ENCODE results near the gene PLTP.
"Not testable (repeated sequence)": the region's sequence is repeated elsewhere in the genome, so short reads cannot be mapped to it uniquely, and the experiment has no call there.

Gene PLTP

GRCh38 chr20:45904583-45905504 lies 7.1 kb downstream of the PLTP start:
- ATAC-seq (ENCODE audit: insufficient read depth, low read depth) (no peak), DNase-seq (no peak)
- no peak for TF ChIP-seq EZH2 (IDR thresholded peaks at IDR 0.05; ENCODE audit: borderline replicate concordance, low read depth, low read length, severe bottlenecking)
- TF ChIP-seq, protein P1, sequence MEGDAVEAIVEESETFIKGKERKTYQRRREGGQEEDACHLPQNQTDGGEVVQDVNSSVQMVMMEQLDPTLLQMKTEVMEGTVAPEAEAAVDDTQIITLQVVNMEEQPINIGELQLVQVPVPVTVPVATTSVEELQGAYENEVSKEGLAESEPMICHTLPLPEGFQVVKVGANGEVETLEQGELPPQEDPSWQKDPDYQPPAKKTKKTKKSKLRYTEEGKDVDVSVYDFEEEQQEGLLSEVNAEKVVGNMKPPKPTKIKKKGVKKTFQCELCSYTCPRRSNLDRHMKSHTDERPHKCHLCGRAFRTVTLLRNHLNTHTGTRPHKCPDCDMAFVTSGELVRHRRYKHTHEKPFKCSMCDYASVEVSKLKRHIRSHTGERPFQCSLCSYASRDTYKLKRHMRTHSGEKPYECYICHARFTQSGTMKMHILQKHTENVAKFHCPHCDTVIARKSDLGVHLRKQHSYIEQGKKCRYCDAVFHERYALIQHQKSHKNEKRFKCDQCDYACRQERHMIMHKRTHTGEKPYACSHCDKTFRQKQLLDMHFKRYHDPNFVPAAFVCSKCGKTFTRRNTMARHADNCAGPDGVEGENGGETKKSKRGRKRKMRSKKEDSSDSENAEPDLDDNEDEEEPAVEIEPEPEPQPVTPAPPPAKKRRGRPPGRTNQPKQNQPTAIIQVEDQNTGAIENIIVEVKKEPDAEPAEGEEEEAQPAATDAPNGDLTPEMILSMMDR (IDR thresholded peaks at IDR 0.05; ENCODE audit: borderline replicate concordance, extremely low read depth, low read length, poor library complexity, severe bottlenecking), result no peak
- Histone ChIP-seq H3K9me3 (ENCODE audit: insufficient read depth, low read length, severe bottlenecking) (no peaks in the 10 kb centered on the region), H3K4me3 (ENCODE audit: low read depth in 1 of 2, low read length in 2 of 2) (no peak overlapping the region), H3K9ac (ENCODE audit: low read depth, low read length) (no peak overlapping the region), H3K27me3 (ENCODE audit: insufficient read depth, low read length, poor library complexity) (no peaks in the 10 kb centered on the region), H2AFZ (ENCODE audit: low read depth, low read length) (no peak overlapping the region), H3K36me3 (ENCODE audit: insufficient read depth, low read length) (no peaks in the 10 kb centered on the region), H4K20me1 (ENCODE audit: insufficient read depth, low read length) (no peaks in the 10 kb centered on the region), H3K79me2 (ENCODE audit: insufficient read depth, low read length) (no peaks in the 10 kb centered on the region), H3K4me2 (ENCODE audit: insufficient read depth, low read length) (no peak overlapping the region), H3K27ac (ENCODE audit: low read length) (no peak overlapping the region), H3K4me1 (ENCODE audit: insufficient read depth, low read length) (no peaks in the 10 kb centered on the region)

GRCh38 chr20:45902199-45902701 lies 9.7 kb downstream of the PLTP start:
- H3K36me3 ChIP-seq (ENCODE audit: insufficient read depth, low read length), result peaks cover 13% of the 10 kb centered on the region
- H3K9ac ChIP-seq (ENCODE audit: low read depth, low read length), result no peak overlapping the region
- no peak overlapping the region for H3K4me3 ChIP-seq (ENCODE audit: low read depth in 1 of 2, low read length in 2 of 2)
- no peak for ATAC-seq (ENCODE audit: insufficient read depth, low read depth)
- H3K9me3 ChIP-seq (ENCODE audit: insufficient read depth, low read length, severe bottlenecking), result no peaks in the 10 kb centered on the region
- H3K79me2 ChIP-seq (ENCODE audit: insufficient read depth, low read length), result no peaks in the 10 kb centered on the region
- H3K4me1 ChIP-seq (ENCODE audit: insufficient read depth, low read length), result no peaks in the 10 kb centered on the region
- no peak overlapping the region for H3K27ac ChIP-seq (ENCODE audit: low read length)
- H3K27me3 ChIP-seq (ENCODE audit: insufficient read depth, low read length, poor library complexity), result no peaks in the 10 kb centered on the region
- TF ChIP-seq EZH2 (IDR thresholded peaks at IDR 0.05; ENCODE audit: borderline replicate concordance, low read depth, low read length, severe bottlenecking), result no peak
- TF ChIP-seq, protein P1 (IDR thresholded peaks at IDR 0.05; ENCODE audit: borderline replicate concordance, extremely low read depth, low read length, poor library complexity, severe bottlenecking), result no peak
- H2AFZ ChIP-seq (ENCODE audit: low read depth, low read length), result no peak overlapping the region
- no peak for DNase-seq
- H4K20me1 ChIP-seq (ENCODE audit: insufficient read depth, low read length), result no peaks in the 10 kb centered on the region
- no peak overlapping the region for H3K4me2 ChIP-seq (ENCODE audit: insufficient read depth, low read length)

GRCh38 chr20:45901332-45901731 lies 10.6 kb downstream of the PLTP start:
- H3K36me3 ChIP-seq (ENCODE audit: insufficient read depth, low read length), result peaks cover 21% of the 10 kb centered on the region
- not testable (repeated sequence) for H3K9me3 ChIP-seq (ENCODE audit: insufficient read depth, low read length, severe bottlenecking); DNase-seq; H3K9ac ChIP-seq (ENCODE audit: low read depth, low read length); H2AFZ ChIP-seq (ENCODE audit: low read depth, low read length); H3K4me2 ChIP-seq (ENCODE audit: insufficient read depth, low read length); H3K27ac ChIP-seq (ENCODE audit: low read length); ATAC-seq (ENCODE audit: insufficient read depth, low read depth); H4K20me1 ChIP-seq (ENCODE audit: insufficient read depth, low read length); H3K27me3 ChIP-seq (ENCODE audit: insufficient read depth, low read length, poor library complexity); H3K4me1 ChIP-seq (ENCODE audit: insufficient read depth, low read length); H3K4me3 ChIP-seq (ENCODE audit: low read depth in 1 of 2, low read length in 2 of 2); H3K79me2 ChIP-seq (ENCODE audit: insufficient read depth, low read length)

- no peaks in the 10 kb centered on the region for H3K4me1 ChIP-seq (ENCODE audit: insufficient read depth, low read length)
- no peaks in the 10 kb centered on the region for H3K79me2 ChIP-seq (ENCODE audit: insufficient read depth, low read length)
- peaks cover 29% of the 10 kb centered on the region for H3K36me3 ChIP-seq (ENCODE audit: insufficient read depth, low read length)
- no peak overlapping the region for H3K4me2 ChIP-seq (ENCODE audit: insufficient read depth, low read length)
- H3K4me3 ChIP-seq (ENCODE audit: low read depth in 1 of 2, low read length in 2 of 2), result no peak overlapping the region
- no peak overlapping the region for H3K27ac ChIP-seq (ENCODE audit: low read length)
- no peak overlapping the region for H3K9ac ChIP-seq (ENCODE audit: low read depth, low read length)
- DNase-seq, result no peak
- no peak; the same call in 2 of the 3 replicates for ATAC-seq (ENCODE audit: insufficient read depth, low read depth)
- no peaks in the 10 kb centered on the region for H4K20me1 ChIP-seq (ENCODE audit: insufficient read depth, low read length)
- TF ChIP-seq, protein P1 (IDR thresholded peaks at IDR 0.05; ENCODE audit: borderline replicate concordance, extremely low read depth, low read length, poor library complexity, severe bottlenecking), result no peak
- no peak for TF ChIP-seq EZH2 (IDR thresholded peaks at IDR 0.05; ENCODE audit: borderline replicate concordance, low read depth, low read length, severe bottlenecking)
- H3K9me3 ChIP-seq (ENCODE audit: insufficient read depth, low read length, severe bottlenecking), result no peaks in the 10 kb centered on the region
- no peaks in the 10 kb centered on the region for H3K27me3 ChIP-seq (ENCODE audit: insufficient read depth, low read length, poor library complexity)
- H2AFZ ChIP-seq (ENCODE audit: low read depth, low read length), result no peak overlapping the region
Observed at GRCh38 chr20:45899046-45899835, 12.7 kb downstream of the PLTP start.

All from DND-41 (cell line).